ENCODE data around the gene GSK3B. TPM values are rescaled to one million over a fixed set of nuclear protein-coding genes. Genes with fewer than 3 reads are reported as not detected.

The GSK3B gene
- polyA plus RNA-seq, 1 experiment: 43.4 TPM

GRCh38 chr3:119871571-119871970 is 222.7 kb downstream of the GSK3B start:
- POLR2A ChIA-PET: no interaction called here
- Histone ChIP-seq H3K9me3 (ENCODE audit: control insufficient read depth, insufficient read depth, low read length) (no peaks in the 10 kb centered on the region), H3K4me3 (ENCODE audit: low read depth, low read length) (no peak overlapping the region), H3K27ac (ENCODE audit: low read depth, low read length) (no peak overlapping the region), H3K27me3 (ENCODE audit: control insufficient read depth, insufficient read depth, low read length) (no peaks in the 10 kb centered on the region)
- no peak for DNase-seq (ENCODE audit: low read depth, low spot score)
- CTCF ChIA-PET: no interaction called here
- TF ChIP-seq CTCF (IDR thresholded peaks at IDR 0.05; ENCODE audit: low read depth, low read length): no peak

- ChIA-PET POLR2A (no interaction called here), CTCF (no interaction called here)
- H3K9me3 ChIP-seq (ENCODE audit: control insufficient read depth, insufficient read depth, low read length): no peaks in the 10 kb centered on the region
- DNase-seq (ENCODE audit: low read depth, low spot score): no peak
- no peaks in the 10 kb centered on the region for H3K27me3 ChIP-seq (ENCODE audit: control insufficient read depth, insufficient read depth, low read length)
- TF ChIP-seq CTCF (IDR thresholded peaks at IDR 0.05; ENCODE audit: low read depth, low read length): no peak
- no peak overlapping the region for H3K27ac ChIP-seq (ENCODE audit: low read depth, low read length)
- H3K4me3 ChIP-seq (ENCODE audit: low read depth, low read length): no peak overlapping the region
These were observed 223.7 kb downstream of the GSK3B start for GRCh38 chr3:119870512-119870911.

GRCh38 chr3:119864476-119864875 is 229.8 kb downstream of the GSK3B start:
- no peak overlapping the region for H3K4me3 ChIP-seq (ENCODE audit: low read depth, low read length)
- DNase-seq (ENCODE audit: low read depth, low spot score): no peak
- no peaks in the 10 kb centered on the region for H3K27me3 ChIP-seq (ENCODE audit: control insufficient read depth, insufficient read depth, low read length)
- TF ChIP-seq CTCF (IDR thresholded peaks at IDR 0.05; ENCODE audit: low read depth, low read length): no peak
- CTCF ChIA-PET: no interaction called here
- POLR2A ChIA-PET: no interaction called here
- H3K9me3 ChIP-seq (ENCODE audit: control insufficient read depth, insufficient read depth, low read length): no peaks in the 10 kb centered on the region
- no peak overlapping the region for H3K27ac ChIP-seq (ENCODE audit: low read depth, low read length)

- ChIA-PET POLR2A (no interaction called here), CTCF (no interaction called here)
- no peak for TF ChIP-seq CTCF (IDR thresholded peaks at IDR 0.05; ENCODE audit: low read depth, low read length)
- no peak for DNase-seq (ENCODE audit: low read depth, low spot score)
- Histone ChIP-seq H3K9me3 (ENCODE audit: control insufficient read depth, insufficient read depth, low read length) (0 out of 2 replicates have a peak, but pooled peaks cover 2% of the 10 kb centered on the region), H3K27ac (ENCODE audit: low read depth, low read length) (no peak overlapping the region), H3K27me3 (ENCODE audit: control insufficient read depth, insufficient read depth, low read length) (no peaks in the 10 kb centered on the region), H3K4me3 (ENCODE audit: low read depth, low read length) (no peak overlapping the region)
These were observed 231.6 kb downstream of the GSK3B start for GRCh38 chr3:119862616-119863015.

GRCh38 chr3:119861681-119862080 is 232.6 kb downstream of the GSK3B start:
- CTCF ChIA-PET: no interaction called here
- POLR2A ChIA-PET: no interaction called here
- Histone ChIP-seq H3K9me3 (ENCODE audit: control insufficient read depth, insufficient read depth, low read length) (0 out of 2 replicates have a peak, but pooled peaks cover 2% of the 10 kb centered on the region), H3K27me3 (ENCODE audit: control insufficient read depth, insufficient read depth, low read length) (no peaks in the 10 kb centered on the region), H3K4me3 (ENCODE audit: low read depth, low read length) (no peak overlapping the region), H3K27ac (ENCODE audit: low read depth, low read length) (no peak overlapping the region)
- TF ChIP-seq CTCF (IDR thresholded peaks at IDR 0.05; ENCODE audit: low read depth, low read length): no peak
- DNase-seq (ENCODE audit: low read depth, low spot score): no peak

Measured in AG04450 (cell line).